Measurements from ENCODE around the gene DKK2.
"Not testable (repeated sequence)": the region's sequence is repeated elsewhere in the genome, so short reads cannot be mapped to it uniquely, and the experiment has no call there.

Gene DKK2

DNA sequence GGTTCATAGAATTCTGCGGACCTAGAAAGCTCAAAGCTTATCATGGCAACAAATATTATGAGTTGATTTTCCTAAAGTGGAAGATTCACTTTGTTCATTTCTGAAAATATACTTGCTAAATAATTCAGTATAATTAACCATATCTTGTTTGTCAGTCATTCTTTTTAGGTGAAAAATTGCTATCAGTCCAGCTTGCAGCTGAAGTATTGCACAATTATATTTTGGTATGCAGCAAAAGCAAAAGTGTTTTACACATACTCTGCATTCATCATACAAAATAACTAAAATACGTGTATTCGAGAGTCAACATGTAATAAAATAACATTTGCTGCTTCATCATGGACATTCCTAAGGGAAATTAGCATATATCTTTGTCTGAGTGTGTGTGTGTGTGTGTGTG is 24.8 kb downstream of the DKK2 start:
- no peak for DNase-seq

- no peak for DNase-seq
Observed at GRCh38 chr4:107009196-107009968, 26.7 kb downstream of the DKK2 start.

- DNase-seq = no peak
Observed at GRCh38 chr4:107008115-107008514, 28.0 kb downstream of the DKK2 start.

- no peak for DNase-seq
Observed at GRCh38 chr4:107006218-107006617, 29.9 kb downstream of the DKK2 start.

- no peak for DNase-seq
Observed at GRCh38 chr4:106996490-106996889, 39.6 kb downstream of the DKK2 start.

- no peak for DNase-seq
Observed at GRCh38 chr4:106993827-106994226, 42.3 kb downstream of the DKK2 start.

- no peak for DNase-seq
Observed at GRCh38 chr4:106987311-106987710, 48.8 kb downstream of the DKK2 start.

DNA sequence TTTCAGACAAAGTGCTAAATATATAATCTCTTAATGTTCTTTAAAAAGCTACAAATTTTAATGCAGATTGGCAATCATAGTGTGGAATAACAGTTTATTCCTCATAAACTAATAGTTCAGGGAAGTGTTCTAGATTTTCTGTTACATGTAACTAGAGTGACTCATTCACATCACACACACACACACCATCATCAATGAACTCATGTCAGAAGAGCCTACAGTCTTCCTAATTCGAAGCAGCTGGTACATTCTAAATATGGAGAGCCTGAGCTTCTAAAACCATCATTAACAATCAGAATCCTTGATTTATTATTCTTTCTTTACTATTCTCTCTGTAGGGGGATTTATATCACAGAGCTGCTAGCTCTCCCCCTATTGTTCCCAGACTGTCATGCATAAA is 49.6 kb downstream of the DKK2 start:
- no peak for DNase-seq

DNA sequence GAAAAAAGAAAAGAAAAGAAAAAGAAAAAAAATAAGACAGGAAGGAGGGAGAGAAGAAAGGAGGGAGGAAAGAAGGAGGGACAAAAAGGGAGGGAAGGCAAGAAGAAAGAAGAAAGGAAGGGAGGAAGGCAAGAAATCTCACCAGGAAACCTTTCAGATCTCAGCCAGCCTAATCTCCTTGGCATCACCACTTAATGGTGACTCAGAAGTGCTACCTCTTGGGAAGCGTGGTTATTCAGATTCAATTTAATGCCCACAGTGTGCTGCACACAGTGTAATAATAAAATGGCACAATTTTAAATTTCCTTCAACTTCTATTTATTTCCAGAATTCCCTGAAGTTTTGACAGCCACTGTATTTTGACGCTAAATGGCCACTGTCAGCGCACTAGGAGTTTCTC is 50.3 kb downstream of the DKK2 start:
- DNase-seq = no peak

GRCh38 chr4:106982711-106983211 is 53.4 kb downstream of the DKK2 start:
- DNase-seq = no peak

DNA sequence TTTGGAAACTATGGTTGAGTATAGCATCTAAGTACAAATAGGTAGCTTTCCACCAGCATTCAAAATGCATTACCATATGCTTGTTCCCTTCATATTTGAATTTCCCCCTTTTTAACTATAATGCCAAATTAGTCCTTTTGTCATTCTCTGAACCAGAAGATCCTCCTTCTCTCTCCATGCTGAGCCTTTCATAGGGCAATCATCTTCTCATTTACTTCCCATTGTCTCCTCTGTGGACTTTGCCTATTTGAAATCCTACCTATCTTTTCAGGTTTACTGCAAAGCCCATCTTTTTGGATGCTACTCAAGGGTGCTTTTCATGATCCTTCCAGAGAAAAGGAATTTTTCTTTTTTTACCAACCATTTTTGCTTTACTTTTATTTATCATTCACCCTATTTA is 54.7 kb downstream of the DKK2 start:
- DNase-seq = no peak

DNA sequence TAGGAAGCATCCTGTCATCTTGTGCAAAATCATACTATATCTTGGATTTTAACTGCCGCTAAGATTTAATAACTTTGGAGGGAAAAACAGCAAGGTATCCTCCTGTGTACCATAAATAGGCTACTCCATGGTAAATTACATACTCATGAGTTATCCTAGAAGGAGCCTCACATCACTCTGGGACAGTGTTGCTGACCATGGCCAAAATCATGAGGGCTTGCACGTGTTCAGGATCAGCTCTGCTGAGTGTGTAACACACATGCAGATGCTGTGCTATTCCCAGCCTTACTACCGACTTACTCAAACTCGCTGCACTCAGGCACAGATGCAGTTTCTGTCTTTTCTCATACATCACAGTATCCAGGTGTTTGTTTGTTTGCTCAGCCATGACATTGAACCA is 56.6 kb downstream of the DKK2 start:
- no peak for DNase-seq

GRCh38 chr4:106978046-106978774 is 57.9 kb downstream of the DKK2 start:
- no peak for DNase-seq

- DNase-seq = no peak
Observed at GRCh38 chr4:106971636-106972035, 64.5 kb downstream of the DKK2 start.

DNA sequence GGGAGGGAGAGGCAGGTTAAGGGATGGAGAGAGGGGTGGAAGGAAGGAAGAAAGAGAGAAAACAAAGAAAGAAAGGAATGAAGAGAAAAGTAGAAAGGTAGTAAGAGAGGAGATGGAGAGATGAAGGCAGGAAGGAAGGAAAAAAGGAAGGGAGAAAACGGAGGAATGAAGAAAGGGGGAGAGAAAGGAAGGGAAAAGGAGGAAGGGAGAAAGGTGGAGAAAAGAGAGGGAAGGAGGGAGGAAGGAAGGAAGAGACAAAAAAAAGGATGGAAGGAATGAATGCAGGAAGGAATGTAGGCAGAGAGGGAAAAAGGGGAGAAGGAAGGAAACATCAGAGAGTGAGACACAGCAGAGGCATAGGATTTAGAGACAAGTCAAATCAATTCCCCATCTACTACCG is 68.2 kb downstream of the DKK2 start:
- DNase-seq = no peak

GRCh38 chr4:106953036-106953705 is 82.9 kb downstream of the DKK2 start:
- no peak for DNase-seq

GRCh38 chr4:106951891-106952290 is 84.2 kb downstream of the DKK2 start:
- DNase-seq = no peak

DNA sequence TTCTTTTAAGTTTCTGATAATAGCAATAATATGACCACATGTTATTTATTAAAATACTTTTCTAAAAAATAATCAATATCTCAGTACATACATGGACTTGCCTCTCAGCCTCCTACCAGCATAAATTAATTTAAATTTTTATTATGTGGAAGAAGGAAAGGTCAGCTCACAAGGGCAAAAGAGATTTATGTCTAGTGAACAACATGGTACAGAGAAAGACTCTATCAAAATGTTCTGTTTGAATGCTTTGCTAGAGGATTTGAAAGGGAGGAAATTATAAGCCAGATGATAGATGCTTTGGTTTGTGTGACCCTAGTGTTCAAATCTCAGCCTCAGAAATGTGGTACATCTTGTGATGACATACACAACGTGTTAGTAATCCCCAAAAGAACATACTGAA is 94.3 kb downstream of the DKK2 start:
- DNase-seq = no peak

DNA sequence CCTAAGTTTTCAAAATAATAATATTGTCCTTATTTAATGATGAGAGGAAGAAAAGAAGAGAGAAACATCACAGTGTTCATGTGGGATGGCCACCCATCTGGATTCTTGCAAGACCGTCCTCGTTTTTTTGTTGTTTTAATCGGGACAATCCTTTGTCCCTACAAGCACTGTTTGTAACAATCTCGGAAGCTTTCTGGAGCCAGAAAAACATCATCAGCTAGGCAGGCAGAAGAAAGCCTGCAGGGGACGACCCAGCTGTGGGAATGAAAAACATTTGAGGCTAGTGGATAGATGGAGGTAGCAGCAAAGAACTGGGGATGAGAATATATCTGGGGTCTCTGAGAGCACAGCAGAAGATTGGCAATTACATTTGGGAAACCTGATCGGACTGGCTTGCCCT is 105.6 kb downstream of the DKK2 start:
- DNase-seq = no peak

- no peak for DNase-seq
Observed at GRCh38 chr4:106929248-106929647, 106.9 kb downstream of the DKK2 start.

- DNase-seq = no peak
Observed at GRCh38 chr4:106914223-106914622, 121.9 kb downstream of the DKK2 start.

- no peak for DNase-seq
Observed at GRCh38 chr4:106909486-106910188, 126.5 kb downstream of the DKK2 start.

- not testable (repeated sequence) for DNase-seq
Observed at GRCh38 chr4:106908049-106908448, 128.1 kb downstream of the DKK2 start.

All from NCI-H146 (cell line).